Natural killer cell (primary cell): ENCODE results near the gene ZNF514. TPM values are rescaled to one million over a fixed set of nuclear protein-coding genes. Genes with fewer than 3 reads are reported as not detected.
A peak's percentile ranks its signal among the peaks of the same experiment; 100 is the strongest.
"Not testable (repeated sequence)": the region's sequence is repeated elsewhere in the genome, so short reads cannot be mapped to it uniquely, and the experiment has no call there.

ENCODE experiments used
- ATAC-seq, 3 donors: fragments of 150-1000 bp in 2 of 3; fragments of 200-7000 bp in 1 of 3; cut with Tn5 transposase; 1 replicate in 1 of 3; 2 replicates in 2 of 3; pipeline ENCODE4 v1.10.0; 2021; ENCODE audit warnings: mild to moderate bottlenecking in 2 of 3, moderate library complexity in 2 of 3
- DNase-seq, 2 donors: peaks; one replicate each; pipeline versions ENCODE4 v3.0.0 to v3.0.0-alpha.2; 2013 to 2021; ENCODE audit warnings: mixed read lengths in 1 of 2
- H3K27ac ChIP-seq: one replicate; pipeline ENCODE4 v1.5.1; 2013; ENCODE audit warnings: mild to moderate bottlenecking, low read length
- H3K27me3 ChIP-seq: one replicate; pipeline ENCODE4 v1.6.1; 2013; ENCODE audit warnings: low read length; ENCODE audit not compliant: control insufficient read depth, insufficient read depth
- H3K36me3 ChIP-seq: one replicate; pipeline ENCODE4 v1.6.1; 2013; ENCODE audit warnings: low read length; ENCODE audit not compliant: control insufficient read depth, insufficient read depth
- H3K4me1 ChIP-seq: one replicate; pipeline ENCODE4 v1.6.1; 2013; ENCODE audit warnings: low read length; ENCODE audit not compliant: control insufficient read depth, insufficient read depth
- H3K4me3 ChIP-seq: one replicate; pipeline ENCODE4 v1.5.1; 2013; ENCODE audit warnings: low read length
- H3K9me3 ChIP-seq: one replicate; pipeline ENCODE4 v1.6.1; 2013; ENCODE audit warnings: low read length; ENCODE audit not compliant: control insufficient read depth, insufficient read depth
- H3K27ac Mint-ChIP-seq, 2 donors: one replicate each; pipeline ENCODE4 v1.8.0; 2022; ENCODE audit warnings: mild to moderate bottlenecking in 2 of 2, mixed read lengths in 2 of 2, moderate library complexity in 1 of 2
- H3K27me3 Mint-ChIP-seq, 2 donors: one replicate each; pipeline ENCODE4 v1.8.0; 2022; ENCODE audit warnings: low read depth in 2 of 2, mixed read lengths in 2 of 2
- H3K36me3 Mint-ChIP-seq: one replicate; pipeline ENCODE4 v1.8.0; 2022; ENCODE audit warnings: mixed read lengths
- H3K4me1 Mint-ChIP-seq, 2 donors: one replicate each; pipeline ENCODE4 v1.8.0; 2022; ENCODE audit warnings: mixed read lengths in 2 of 2
- H3K4me3 Mint-ChIP-seq: one replicate; pipeline ENCODE4 v1.8.0; 2022; ENCODE audit warnings: mild to moderate bottlenecking, moderate library complexity, mixed read lengths
- H3K9me3 Mint-ChIP-seq, 2 donors: one replicate each; pipeline ENCODE4 v1.8.0; 2022; ENCODE audit warnings: mixed read lengths in 2 of 2
- WGBS: methylation state at CpG from one replicate; pipeline ENCODE4 v1.1.7; 2013; ENCODE audit warnings: missing lambda C conversion rate; ENCODE audit not compliant: insufficient coverage; 5-methylcytosine and 5-hydroxymethylcytosine counted together
- intact Hi-C: fragments of 100-400 bp; cut with micrococcal nuclease; formaldehyde crosslinking; loops from one replicate; pipeline ENCODE4 v1.14.2; 2022
- total RNA-seq, 4 donors: library from RNA; stranded (reverse); fragments of 120-200 nt in 1 of 4; gene quantifications; one replicate each; pipeline versions ENCODE4 v1.2.3 to v1.2.4, GENCODE V29; 2013 to 2022
- TF ChIP-seq, protein P1 (sequence below): fragments of 200-600 bp; IDR thresholded peaks from one replicate; pipeline ENCODE4 v1.8.0; 2022; ENCODE audit warnings: antibody characterized with exemption

Gene ZNF514
- total RNA-seq, 3 donors from 2014 or later (not counting 1 experiment from before 2014, with no cell fraction given), result 12.4 to 26.0 (median 12.8) TPM

DNA sequence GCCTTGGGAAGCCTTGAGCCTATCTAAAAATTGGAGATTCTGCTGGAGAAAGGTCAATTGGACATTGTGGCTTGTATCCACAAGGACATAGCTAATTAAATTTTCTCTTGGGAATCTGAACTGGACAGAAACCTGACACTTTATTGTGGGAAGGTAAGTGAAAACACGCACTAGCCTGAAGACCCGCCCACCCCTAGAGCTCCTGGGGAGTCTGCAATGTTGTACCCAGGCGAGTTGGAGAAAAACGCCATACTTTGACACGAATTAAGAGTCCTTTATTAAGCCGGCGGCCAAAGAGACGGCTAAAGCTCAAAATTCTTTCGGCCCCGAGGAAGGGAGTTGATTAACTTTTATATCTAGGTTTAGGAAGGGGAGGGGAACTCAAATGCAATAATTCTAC, 46.4 kb upstream of the ZNF514 start:
- peaks cover 13% of the 10 kb centered on the region for H3K4me1 ChIP-seq
- no peaks in the 10 kb centered on the region for H3K27me3 ChIP-seq
- DNase-seq (no peak), ATAC-seq (no peak)
- peaks cover 2% of the 10 kb centered on the region for H3K36me3 ChIP-seq
- H3K4me3 ChIP-seq, result no peak overlapping the region
- Mint-ChIP-seq H3K4me1 (peaks cover 22 to 28% of the 10 kb centered on the region in 2 donors), H3K36me3 (peaks cover 22% of the 10 kb centered on the region), H3K4me3 (peak overlapping the region; percentile 96), H3K9me3 (peaks cover 5% of the 10 kb centered on the region in 2 donors), H3K27me3 (no peaks in the 10 kb centered on the region), H3K27ac (peak overlapping the region in 1 of 2 donors; percentile 89)
- WGBS, result 68% methylated on average over 9 of the region's 10 CpGs
- intact Hi-C loops, result loop anchor here (5.0 kb wide), 1 partner anchor 129 kb away; no protein-coding TSS in a partner anchor
- no peaks in the 10 kb centered on the region for H3K9me3 ChIP-seq
- TF ChIP-seq, protein P1, sequence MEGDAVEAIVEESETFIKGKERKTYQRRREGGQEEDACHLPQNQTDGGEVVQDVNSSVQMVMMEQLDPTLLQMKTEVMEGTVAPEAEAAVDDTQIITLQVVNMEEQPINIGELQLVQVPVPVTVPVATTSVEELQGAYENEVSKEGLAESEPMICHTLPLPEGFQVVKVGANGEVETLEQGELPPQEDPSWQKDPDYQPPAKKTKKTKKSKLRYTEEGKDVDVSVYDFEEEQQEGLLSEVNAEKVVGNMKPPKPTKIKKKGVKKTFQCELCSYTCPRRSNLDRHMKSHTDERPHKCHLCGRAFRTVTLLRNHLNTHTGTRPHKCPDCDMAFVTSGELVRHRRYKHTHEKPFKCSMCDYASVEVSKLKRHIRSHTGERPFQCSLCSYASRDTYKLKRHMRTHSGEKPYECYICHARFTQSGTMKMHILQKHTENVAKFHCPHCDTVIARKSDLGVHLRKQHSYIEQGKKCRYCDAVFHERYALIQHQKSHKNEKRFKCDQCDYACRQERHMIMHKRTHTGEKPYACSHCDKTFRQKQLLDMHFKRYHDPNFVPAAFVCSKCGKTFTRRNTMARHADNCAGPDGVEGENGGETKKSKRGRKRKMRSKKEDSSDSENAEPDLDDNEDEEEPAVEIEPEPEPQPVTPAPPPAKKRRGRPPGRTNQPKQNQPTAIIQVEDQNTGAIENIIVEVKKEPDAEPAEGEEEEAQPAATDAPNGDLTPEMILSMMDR, result no peak
- H3K27ac ChIP-seq, result no peak overlapping the region

DNA sequence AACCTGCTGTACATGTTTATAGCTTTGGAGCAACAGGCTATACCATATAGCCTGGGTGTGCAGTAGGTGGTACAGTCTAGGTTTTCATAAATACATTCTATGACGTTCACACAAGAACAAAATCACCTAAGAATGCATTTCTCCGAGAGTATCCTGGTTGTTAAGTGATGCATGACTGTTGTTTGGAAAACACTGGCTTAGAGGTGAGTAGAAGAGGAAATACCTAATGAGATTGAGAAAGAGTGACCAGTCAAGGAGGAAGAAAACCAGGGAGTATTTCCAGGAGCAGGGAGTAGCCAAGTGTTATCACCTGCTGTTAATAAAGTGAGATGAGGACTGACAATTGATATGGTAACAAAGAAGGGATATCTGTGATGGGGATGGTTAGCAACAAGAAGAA, 44.7 kb upstream of the ZNF514 start:
- H3K36me3 ChIP-seq, result no peaks in the 10 kb centered on the region
- intact Hi-C loops, result no loop called here
- H3K4me3 ChIP-seq, result no peak overlapping the region
- Mint-ChIP-seq H3K9me3 (no peaks in the 10 kb centered on the region), H3K27me3 (peaks cover 0 to 3% of the 10 kb centered on the region in 2 donors), H3K4me1 (peaks cover 18 to 23% of the 10 kb centered on the region in 2 donors), H3K36me3 (peaks cover 8% of the 10 kb centered on the region), H3K4me3 (no peak overlapping the region), H3K27ac (no peak overlapping the region)
- TF ChIP-seq, protein P1, result no peak
- H3K4me1 ChIP-seq, result peaks cover 13% of the 10 kb centered on the region
- H3K27me3 ChIP-seq, result no peaks in the 10 kb centered on the region
- WGBS, result 100% methylated on average over 1 of the region's 2 CpGs
- ATAC-seq (no peak), DNase-seq (no peak)
- no peaks in the 10 kb centered on the region for H3K9me3 ChIP-seq
- H3K27ac ChIP-seq, result no peak overlapping the region

- H3K4me3 Mint-ChIP-seq, result no peak overlapping the region
- H3K27ac ChIP-seq, result no peak overlapping the region
- no peak for DNase-seq
- H3K27ac Mint-ChIP-seq, result no peak overlapping the region
- peaks cover 0 to 5% of the 10 kb centered on the region in 2 donors for H3K27me3 Mint-ChIP-seq
- H3K4me1 ChIP-seq, result peaks cover 13% of the 10 kb centered on the region
- intact Hi-C loops, result no loop called here
- H3K36me3 Mint-ChIP-seq, result peaks cover 3% of the 10 kb centered on the region
- no peak for ATAC-seq
- no peak overlapping the region for H3K4me3 ChIP-seq
- H3K4me1 Mint-ChIP-seq, result peaks cover 18 to 21% of the 10 kb centered on the region in 2 donors
- no peaks in the 10 kb centered on the region for H3K9me3 ChIP-seq
- TF ChIP-seq, protein P1, result no peak
- 75% methylated on average over 4 of the region's 4 CpGs for WGBS
- no peaks in the 10 kb centered on the region for H3K9me3 Mint-ChIP-seq
- H3K27me3 ChIP-seq, result no peaks in the 10 kb centered on the region
- H3K36me3 ChIP-seq, result no peaks in the 10 kb centered on the region
Measured at GRCh38 chr2:95203911-95204310, 44.3 kb upstream of the ZNF514 start.

- H3K27me3 ChIP-seq, H3K4me1 ChIP-seq, H3K27ac Mint-ChIP-seq, H3K4me3 ChIP-seq, ATAC-seq, intact Hi-C loops, H3K9me3 ChIP-seq, H3K4me3 Mint-ChIP-seq, H3K36me3 ChIP-seq, H3K4me1 Mint-ChIP-seq, H3K36me3 Mint-ChIP-seq, H3K27ac ChIP-seq, H3K9me3 Mint-ChIP-seq: not testable (repeated sequence)
- peak; percentile 20 to 49 for DNase-seq
- peaks cover 22 to 29% of the 10 kb centered on the region in 2 donors for H3K27me3 Mint-ChIP-seq
- TF ChIP-seq, protein P1, result peak; percentile 52
- 16% methylated on average over 14 of the region's 15 CpGs for WGBS
Measured at GRCh38 chr2:95192956-95193355, 33.3 kb upstream of the ZNF514 start.
